IPS-18c (cell line): ENCODE data around the gene ADGRG3.

ENCODE experiments used
- H3K4me3 ChIP-seq: 2 replicates; pipeline ENCODE4 v1.7.0; 2013; ENCODE audit warnings: low read depth, mild to moderate bottlenecking, low read length, moderate library complexity; ENCODE audit not compliant: insufficient read depth
- H3K9me3 ChIP-seq: one replicate; pipeline ENCODE4 v1.6.1; 2013; ENCODE audit warnings: mild to moderate bottlenecking, low read length, moderate library complexity; ENCODE audit not compliant: control insufficient read depth, insufficient read depth

The ADGRG3 gene

GRCh38 chr16:57653936-57654335 is 14.2 kb upstream of the ADGRG3 start:
- H3K9me3 ChIP-seq, result no peaks in the 10 kb centered on the region

GRCh38 chr16:57656342-57656955 is 11.7 kb upstream of the ADGRG3 start:
- no peak overlapping the region for H3K4me3 ChIP-seq
- no peaks in the 10 kb centered on the region for H3K9me3 ChIP-seq

More at GRCh38 chr16:57653936-57654335, 14.2 kb upstream of the ADGRG3 start:
- no peak overlapping the region for H3K4me3 ChIP-seq

- Histone ChIP-seq H3K9me3 (no peaks in the 10 kb centered on the region), H3K4me3 (no peak overlapping the region)
Measured at GRCh38 chr16:57657228-57657627, 10.9 kb upstream of the ADGRG3 start.

GRCh38 chr16:57658130-57658877 is 9.8 kb upstream of the ADGRG3 start:
- H3K9me3 ChIP-seq, result no peaks in the 10 kb centered on the region

GRCh38 chr16:57658878-57659674 is 9.0 kb upstream of the ADGRG3 start:
- H3K4me3 ChIP-seq, result no peak overlapping the region
- H3K9me3 ChIP-seq, result no peaks in the 10 kb centered on the region

More at GRCh38 chr16:57658130-57658877, 9.8 kb upstream of the ADGRG3 start:
- H3K4me3 ChIP-seq, result no peak overlapping the region

GRCh38 chr16:57660715-57661463 is 7.2 kb upstream of the ADGRG3 start:
- H3K4me3 ChIP-seq, result no peak overlapping the region
- no peaks in the 10 kb centered on the region for H3K9me3 ChIP-seq

GRCh38 chr16:57661510-57661909 is 6.6 kb upstream of the ADGRG3 start:
- H3K4me3 ChIP-seq, result no peak overlapping the region
- no peaks in the 10 kb centered on the region for H3K9me3 ChIP-seq

GRCh38 chr16:57661936-57662906 is 5.9 kb upstream of the ADGRG3 start:
- no peak overlapping the region for H3K4me3 ChIP-seq
- H3K9me3 ChIP-seq, result no peaks in the 10 kb centered on the region

- Histone ChIP-seq H3K4me3 (no peak overlapping the region), H3K9me3 (no peaks in the 10 kb centered on the region)
Measured at GRCh38 chr16:57663436-57663835, 4.7 kb upstream of the ADGRG3 start.

GRCh38 chr16:57663917-57664661 is 4.0 kb upstream of the ADGRG3 start:
- Histone ChIP-seq H3K4me3 (no peak overlapping the region), H3K9me3 (no peaks in the 10 kb centered on the region)

- Histone ChIP-seq H3K4me3 (no peak overlapping the region), H3K9me3 (no peaks in the 10 kb centered on the region)
Measured at GRCh38 chr16:57664662-57665025, 3.5 kb upstream of the ADGRG3 start.

GRCh38 chr16:57665541-57665940 is 2.6 kb upstream of the ADGRG3 start:
- H3K9me3 ChIP-seq, result no peaks in the 10 kb centered on the region
- H3K4me3 ChIP-seq, result no peak overlapping the region

GRCh38 chr16:57666353-57667047 is 1.6 kb upstream of the ADGRG3 start:
- Histone ChIP-seq H3K9me3 (no peaks in the 10 kb centered on the region), H3K4me3 (no peak overlapping the region)

GRCh38 chr16:57667048-57667525 is 1.0 kb upstream of the ADGRG3 start:
- H3K4me3 ChIP-seq, result no peak overlapping the region
- H3K9me3 ChIP-seq, result no peaks in the 10 kb centered on the region
